8988T (cell line): ENCODE data around the gene IMMP2L.
"Not testable (repeated sequence)": the region's sequence is repeated elsewhere in the genome, so short reads cannot be mapped to it uniquely, and the experiment has no call there.

Experiments used
- DNase-seq: peaks from one replicate; pipeline ENCODE4 v3.0.0; 2011

Gene IMMP2L

GRCh38 chr7:111324776-111325175, 237.5 kb downstream of the IMMP2L start:
- DNase-seq, result no peak

DNA sequence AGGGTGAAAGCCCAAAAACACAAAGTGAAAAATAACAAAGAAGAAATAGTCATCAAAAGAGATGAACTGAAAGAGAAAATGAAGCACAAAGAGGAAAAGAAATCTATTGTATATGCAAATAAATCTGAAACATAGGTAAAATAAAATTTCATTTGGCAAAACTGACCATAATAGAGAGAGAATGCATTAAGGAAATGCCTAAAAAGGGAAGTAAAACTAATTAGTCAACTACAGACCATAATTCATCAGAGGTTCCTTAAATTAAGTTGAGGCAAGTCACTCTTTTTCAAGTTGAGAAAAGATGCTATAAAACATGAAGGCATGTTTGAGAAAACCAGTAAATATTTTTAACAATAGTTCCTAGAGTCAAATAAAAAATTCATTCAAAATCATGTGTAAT, 238.1 kb downstream of the IMMP2L start:
- no peak for DNase-seq

DNA sequence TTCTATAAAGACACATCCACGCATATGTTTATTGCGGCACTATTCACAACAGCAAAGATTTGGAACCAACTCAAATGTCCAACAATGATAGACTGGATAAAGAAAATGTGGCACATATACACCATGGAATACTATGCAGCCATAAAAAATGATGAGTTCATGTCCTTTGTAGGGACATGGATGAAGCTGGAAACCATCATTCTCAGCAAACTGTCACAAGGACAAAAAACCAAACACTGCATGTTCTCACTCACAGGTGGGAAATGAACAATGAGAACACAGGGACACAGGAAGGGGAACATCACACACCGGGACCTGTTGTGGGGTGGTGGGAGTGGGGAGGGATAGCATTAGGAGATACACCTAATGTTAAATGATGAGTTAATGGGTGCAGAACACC, 238.6 kb downstream of the IMMP2L start:
- DNase-seq, result not testable (repeated sequence)

- DNase-seq, result no peak
These were observed 242.2 kb downstream of the IMMP2L start for GRCh38 chr7:111320133-111320532.

GRCh38 chr7:111312966-111313365, 249.3 kb downstream of the IMMP2L start:
- no peak for DNase-seq

DNA sequence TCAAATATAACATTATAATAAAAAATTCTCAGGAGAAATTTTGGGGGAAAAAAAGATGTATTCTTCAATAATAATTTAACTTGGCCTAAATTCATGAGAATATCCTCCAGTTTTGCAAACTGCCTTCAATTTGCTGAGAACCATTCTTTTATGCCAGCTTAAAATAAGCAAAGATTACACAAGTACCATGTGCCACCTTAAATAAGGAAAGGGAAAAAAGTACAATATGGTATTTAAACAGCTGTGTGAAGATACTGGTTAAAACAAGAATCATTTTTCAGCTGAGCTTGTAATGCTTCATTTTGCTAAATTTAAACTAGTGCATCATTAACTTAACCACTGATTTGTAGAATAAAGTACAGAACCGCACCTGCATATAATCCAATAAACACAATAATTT, 253.6 kb downstream of the IMMP2L start:
- no peak for DNase-seq

- DNase-seq, result no peak
These were observed 260.4 kb downstream of the IMMP2L start for GRCh38 chr7:111301891-111302290.

GRCh38 chr7:111294494-111294893, 267.8 kb downstream of the IMMP2L start:
- no peak for DNase-seq

- no peak for DNase-seq
These were observed 270.2 kb downstream of the IMMP2L start for GRCh38 chr7:111292026-111292470.

DNA sequence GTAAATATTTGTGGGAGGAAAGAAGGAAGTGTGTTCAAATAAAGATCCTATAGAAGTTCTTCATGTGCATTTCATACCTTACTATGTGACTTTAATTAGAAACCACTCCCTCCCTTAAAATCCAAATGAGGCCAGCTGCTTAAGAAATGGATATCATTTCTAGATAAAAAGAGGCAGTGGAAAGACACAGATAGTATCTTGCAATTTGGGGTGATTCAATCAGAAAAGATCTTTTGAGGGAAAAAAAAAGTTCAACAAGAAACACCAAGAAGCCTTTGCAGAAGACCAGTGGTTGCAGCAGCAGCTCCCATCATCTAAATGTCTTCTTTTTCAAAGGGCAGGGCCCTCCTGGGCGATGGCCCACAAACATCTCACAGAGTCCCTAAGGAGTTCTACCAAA, 271.3 kb downstream of the IMMP2L start:
- DNase-seq, result no peak

- no peak for DNase-seq
These were observed 271.9 kb downstream of the IMMP2L start for GRCh38 chr7:111290419-111290818.

GRCh38 chr7:111288441-111288840, 273.9 kb downstream of the IMMP2L start:
- DNase-seq, result not testable (repeated sequence)

DNA sequence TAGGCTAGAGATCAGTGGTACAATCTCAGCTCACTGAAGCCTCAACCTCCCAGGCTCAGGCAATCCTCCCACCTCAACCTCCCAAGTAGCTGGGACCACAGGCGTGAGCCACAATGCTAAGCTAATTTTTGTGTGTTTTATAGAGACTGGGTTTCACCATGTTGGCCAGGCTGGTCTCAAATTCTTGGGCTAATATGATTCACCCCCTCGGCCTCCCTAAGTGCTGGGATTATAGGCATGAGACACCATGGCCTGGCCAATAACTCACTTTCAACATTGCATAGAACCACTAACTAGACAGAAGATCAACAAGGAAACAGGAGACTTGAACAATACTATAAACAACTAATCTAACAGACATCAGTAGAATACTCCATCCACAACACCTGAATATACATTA, 279.7 kb downstream of the IMMP2L start:
- no peak for DNase-seq

- no peak for DNase-seq
These were observed 287.4 kb downstream of the IMMP2L start for GRCh38 chr7:111274857-111275256.

DNA sequence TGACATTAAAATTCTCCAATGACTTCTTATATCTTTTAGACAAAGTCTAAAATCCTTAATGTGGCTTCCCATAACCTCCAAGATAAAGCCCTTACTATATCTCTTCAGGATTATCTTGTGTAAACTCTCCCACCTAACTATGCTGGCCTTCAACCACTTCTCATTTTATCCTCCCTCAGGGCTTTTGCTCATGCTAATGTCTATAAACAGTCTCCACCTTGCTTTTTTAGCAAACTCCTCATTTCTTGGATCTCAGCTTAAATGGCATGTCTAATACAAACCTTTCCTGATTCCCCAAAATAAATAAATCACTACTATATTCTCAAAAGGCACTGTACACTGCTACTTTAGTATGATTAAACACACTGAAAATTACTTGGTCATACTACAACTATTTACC, 290.2 kb downstream of the IMMP2L start:
- DNase-seq, result no peak

DNA sequence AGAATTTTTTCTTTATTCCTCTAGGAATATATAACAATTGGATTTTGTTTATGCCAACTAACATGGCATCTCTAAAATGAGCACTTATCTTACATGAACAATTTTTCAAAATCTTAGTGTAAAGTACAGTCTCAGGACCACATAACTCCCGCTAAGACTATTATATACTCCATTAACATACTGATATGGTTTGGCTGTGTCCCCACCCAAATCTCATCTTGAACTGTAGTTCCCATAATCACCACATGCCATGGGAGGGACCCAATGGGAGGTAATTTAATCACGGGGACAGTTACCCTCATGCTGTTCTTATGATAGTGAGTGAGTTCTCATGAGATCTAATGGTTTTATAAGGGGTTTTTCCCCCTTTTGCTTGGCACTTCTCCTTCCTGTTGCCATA, 291.5 kb downstream of the IMMP2L start:
- not testable (repeated sequence) for DNase-seq

GRCh38 chr7:111268941-111269340, 293.4 kb downstream of the IMMP2L start:
- no peak for DNase-seq

- DNase-seq, result no peak
These were observed 295.7 kb downstream of the IMMP2L start for GRCh38 chr7:111266613-111267012.

DNA sequence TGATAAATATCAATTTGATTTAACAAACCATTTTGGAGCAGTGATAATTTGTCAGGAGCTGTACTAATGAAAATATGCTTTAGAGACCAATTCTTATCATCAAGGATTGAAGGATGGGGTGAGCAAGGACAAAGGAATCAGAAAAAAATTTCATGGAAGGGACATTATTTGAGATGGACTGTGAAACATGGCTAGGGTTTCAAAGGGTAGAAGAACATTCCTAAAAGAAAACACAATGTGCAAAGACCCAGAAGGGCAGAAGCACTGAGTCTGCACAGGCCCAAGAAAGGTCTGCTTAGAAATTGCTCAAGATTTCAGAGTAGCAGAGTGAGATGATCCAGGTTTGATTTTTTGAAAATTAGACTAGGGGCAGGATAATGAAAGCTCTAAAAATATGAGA, 296.9 kb downstream of the IMMP2L start:
- DNase-seq, result no peak

DNA sequence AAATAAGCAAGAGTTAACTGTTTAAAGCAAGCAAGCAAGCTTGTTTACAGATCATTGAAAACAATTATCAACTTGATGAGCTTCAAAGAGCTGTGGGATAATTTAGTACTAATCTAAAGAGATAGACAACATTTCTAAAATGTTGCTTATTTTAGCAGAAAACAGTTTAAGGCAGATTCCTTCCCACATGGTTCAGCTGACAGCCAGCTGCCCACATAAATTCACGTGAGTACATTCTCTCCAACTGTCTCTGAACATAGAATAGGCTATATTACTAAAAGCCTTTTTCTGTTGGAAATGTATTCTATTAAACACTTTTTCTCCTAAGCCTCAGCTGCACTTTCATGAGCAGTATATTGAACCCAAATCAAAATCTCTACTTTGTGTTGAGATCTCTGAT, 297.3 kb downstream of the IMMP2L start:
- no peak for DNase-seq

GRCh38 chr7:111264111-111264868, 298.0 kb downstream of the IMMP2L start:
- DNase-seq, result no peak

- no peak for DNase-seq
These were observed 299.8 kb downstream of the IMMP2L start for GRCh38 chr7:111262293-111263116.

DNA sequence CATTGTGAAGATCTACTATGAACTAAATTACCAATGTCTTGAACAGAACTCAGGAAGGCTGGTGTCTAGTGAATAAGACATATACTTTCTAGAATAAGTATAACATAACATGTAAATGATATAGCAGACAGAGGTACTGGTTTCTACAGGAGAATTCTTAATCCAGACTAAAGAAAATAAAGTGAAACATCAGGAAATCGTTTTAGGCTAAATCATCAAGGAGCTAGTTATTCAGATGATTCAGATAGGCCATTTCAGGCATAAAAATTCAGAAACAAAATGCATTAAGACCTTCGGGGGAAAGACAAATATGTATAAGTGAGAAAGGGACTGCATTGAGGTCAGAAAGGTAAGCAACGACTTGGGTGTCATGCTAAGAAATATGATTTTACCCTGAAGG, 300.8 kb downstream of the IMMP2L start:
- DNase-seq, result no peak

DNA sequence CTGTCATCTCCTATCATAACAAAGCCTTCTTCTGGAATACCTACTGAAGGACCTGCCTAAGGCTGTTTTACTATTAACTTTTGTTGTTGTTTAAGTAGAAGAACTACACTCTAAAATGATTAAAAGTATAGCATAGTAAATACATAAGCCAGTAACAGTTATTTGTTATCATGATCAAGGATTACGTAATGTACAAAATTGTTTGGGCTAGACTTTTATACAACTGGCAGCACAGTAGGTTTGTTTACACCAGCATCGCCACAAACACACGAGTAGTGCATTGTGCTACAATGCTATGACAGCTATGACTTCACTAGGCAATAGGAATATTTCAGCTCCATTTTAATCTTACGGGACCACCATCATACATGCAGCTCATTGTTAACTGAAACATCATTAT, 302.3 kb downstream of the IMMP2L start:
- no peak for DNase-seq
